ENCODE results near the gene RGS6.

GRCh38 chr14:72024043-72024407 is 91.8 kb downstream of the RGS6 start:
- TF ChIP-seq CTCF (conservative IDR thresholded peaks at IDR 0.05; ENCODE audit: low read depth, low read length): peak; percentile 72
- no peak for TF ChIP-seq EZH2 (IDR thresholded peaks at IDR 0.05; ENCODE audit: low read length, unreplicated experiment)
